Measurements from ENCODE around the gene ME3.

Gene ME3

GRCh38 chr11:86617502-86617901 is 54.9 kb downstream of the ME3 start:
- DNase-seq, result no peak

GRCh38 chr11:86615487-86615886 is 56.9 kb downstream of the ME3 start:
- DNase-seq, result no peak

GRCh38 chr11:86610559-86611341 is 61.7 kb downstream of the ME3 start:
- no peak for DNase-seq

GRCh38 chr11:86608251-86608799 is 64.1 kb downstream of the ME3 start:
- DNase-seq, result peak; percentile 42 to 51

GRCh38 chr11:86606836-86607481 is 65.5 kb downstream of the ME3 start:
- DNase-seq, result no peak

GRCh38 chr11:86606270-86606835 is 66.1 kb downstream of the ME3 start:
- no peak for DNase-seq

- no peak for DNase-seq
These were observed 75.4 kb downstream of the ME3 start for GRCh38 chr11:86596861-86597586.

GRCh38 chr11:86595955-86596354 is 76.5 kb downstream of the ME3 start:
- no peak for DNase-seq

GRCh38 chr11:86595451-86595850 is 77.0 kb downstream of the ME3 start:
- no peak for DNase-seq

- no peak for DNase-seq
These were observed 77.7 kb downstream of the ME3 start for GRCh38 chr11:86594746-86595145.

GRCh38 chr11:86593833-86594232 is 78.6 kb downstream of the ME3 start:
- DNase-seq, result no peak

GRCh38 chr11:86592659-86593451 is 79.6 kb downstream of the ME3 start:
- peak; percentile 87 to 89 for DNase-seq

GRCh38 chr11:86592047-86592591 is 80.3 kb downstream of the ME3 start:
- no peak for DNase-seq

- DNase-seq, result no peak
These were observed 80.8 kb downstream of the ME3 start for GRCh38 chr11:86591631-86592030.

GRCh38 chr11:86589856-86590589 is 82.4 kb downstream of the ME3 start:
- DNase-seq, result no peak

GRCh38 chr11:86589204-86589603 is 83.2 kb downstream of the ME3 start:
- no peak for DNase-seq

GRCh38 chr11:86588566-86589090 is 83.8 kb downstream of the ME3 start:
- no peak for DNase-seq

- DNase-seq, result no peak
These were observed 84.9 kb downstream of the ME3 start for GRCh38 chr11:86587264-86588193.

GRCh38 chr11:86586307-86586706 is 86.1 kb downstream of the ME3 start:
- no peak for DNase-seq

- no peak for DNase-seq
These were observed 89.5 kb downstream of the ME3 start for GRCh38 chr11:86582898-86583297.

Data from stimulated activated CD4-positive, alpha-beta T cell treated with anti-CD3 and anti-CD28 coated beads, Interleukin-2, amount 100 ng/mL, for 24 hours (primary cell).